Astrocyte (in vitro differentiated cells and primary cell): Measurements from ENCODE around the gene DGKI. TPM values are rescaled to one million over a fixed set of nuclear protein-coding genes. Genes with fewer than 3 reads are reported as not detected.
A peak's percentile ranks its signal among the peaks of the same experiment; 100 is the strongest.

Source experiments
- DNase-seq: peaks from one replicate; pipeline ENCODE4 v3.0.0-alpha.2; 2010; ENCODE audit warnings: low read depth
- FAIRE-seq: peaks from 2 replicates; lab custom pipeline; 2011; peaks lifted over from hg19 to GRCh38; lab: Jason Lieb, UNC
- H2AFZ ChIP-seq: 2 replicates; pipeline ENCODE4 v1.6.0; 2012; ENCODE audit warnings: low read depth, low read length, inconsistent platforms
- H3K27ac ChIP-seq: 2 replicates; pipeline ENCODE4 v1.5.1; 2011; ENCODE audit warnings: low read depth, low read length, inconsistent platforms
- H3K27me3 ChIP-seq: 2 replicates; pipeline ENCODE4 v1.6.0; 2011; ENCODE audit warnings: low read length, inconsistent platforms; ENCODE audit not compliant: insufficient read depth
- H3K36me3 ChIP-seq: 2 replicates; pipeline ENCODE4 v1.5.1; 2011; ENCODE audit warnings: low read length, inconsistent platforms; ENCODE audit not compliant: insufficient read depth
- H3K4me1 ChIP-seq: 2 replicates; pipeline ENCODE4 v1.5.1; 2011; ENCODE audit warnings: low read length, inconsistent platforms; ENCODE audit not compliant: insufficient read depth
- H3K4me2 ChIP-seq: 2 replicates; pipeline ENCODE4 v1.6.0; 2012; ENCODE audit warnings: low read length, inconsistent platforms
- H3K4me3 ChIP-seq: 2 replicates; pipeline ENCODE4 v1.5.1; 2011; ENCODE audit warnings: low read depth, mild to moderate bottlenecking, low read length, inconsistent platforms; ENCODE audit not compliant: insufficient read depth
- H3K79me2 ChIP-seq: 2 replicates; pipeline ENCODE4 v1.6.0; 2012; ENCODE audit warnings: mild to moderate bottlenecking, low read length, inconsistent platforms; ENCODE audit not compliant: insufficient read depth
- H3K9ac ChIP-seq: 2 replicates; pipeline ENCODE4 v1.6.0; 2012; ENCODE audit warnings: mild to moderate bottlenecking, low read length, inconsistent platforms
- H3K9me3 ChIP-seq: 2 replicates; pipeline ENCODE4 v1.5.1; 2012; ENCODE audit warnings: low read depth, mild to moderate bottlenecking, low read length, inconsistent platforms; ENCODE audit not compliant: insufficient read depth
- H4K20me1 ChIP-seq: 2 replicates; pipeline ENCODE4 v1.6.0; 2012; ENCODE audit warnings: low read length, inconsistent platforms; ENCODE audit not compliant: insufficient read depth
- H3K27ac Mint-ChIP-seq: one replicate; pipeline ENCODE4 v1.8.0; 2021; ENCODE audit warnings: mild to moderate bottlenecking, mixed read lengths; ENCODE audit not compliant: unreplicated experiment
- H3K27me3 Mint-ChIP-seq: one replicate; pipeline ENCODE4 v1.8.0; 2021; ENCODE audit warnings: low read depth, mixed read lengths; ENCODE audit not compliant: unreplicated experiment
- H3K36me3 Mint-ChIP-seq: one replicate; pipeline ENCODE4 v1.8.0; 2021; ENCODE audit warnings: low read depth, mixed read lengths; ENCODE audit not compliant: unreplicated experiment
- H3K4me1 Mint-ChIP-seq: one replicate; pipeline ENCODE4 v1.8.0; 2021; ENCODE audit warnings: low read depth, mixed read lengths; ENCODE audit not compliant: unreplicated experiment
- H3K4me3 Mint-ChIP-seq: one replicate; pipeline ENCODE4 v1.8.0; 2021; ENCODE audit warnings: mild to moderate bottlenecking, moderate library complexity, mixed read lengths; ENCODE audit not compliant: unreplicated experiment
- H3K9me3 Mint-ChIP-seq: one replicate; pipeline ENCODE4 v1.8.0; 2021; ENCODE audit warnings: mild to moderate bottlenecking, mixed read lengths; ENCODE audit not compliant: unreplicated experiment
- CTCF ChIP-seq: IDR thresholded peaks from 2 replicates; pipeline ENCODE4 v1.5.1; 2011; ENCODE audit warnings: low read depth, mild to moderate bottlenecking, inconsistent platforms, low read length, moderate library complexity; ENCODE audit not compliant: insufficient read depth
- EZH2 ChIP-seq: IDR thresholded peaks from 2 replicates; pipeline ENCODE4 v1.6.1; 2012; ENCODE audit warnings: mild to moderate bottlenecking, low read length, inconsistent platforms; ENCODE audit not compliant: insufficient read depth
- total RNA-seq: library from RNA; stranded (reverse); gene quantifications from 2 replicates; pipeline ENCODE4 v1.2.1, GENCODE V29; 2021

DGKI gene
- total RNA-seq, 1 donor from 2014 or later, result 6.3 TPM

DNA sequence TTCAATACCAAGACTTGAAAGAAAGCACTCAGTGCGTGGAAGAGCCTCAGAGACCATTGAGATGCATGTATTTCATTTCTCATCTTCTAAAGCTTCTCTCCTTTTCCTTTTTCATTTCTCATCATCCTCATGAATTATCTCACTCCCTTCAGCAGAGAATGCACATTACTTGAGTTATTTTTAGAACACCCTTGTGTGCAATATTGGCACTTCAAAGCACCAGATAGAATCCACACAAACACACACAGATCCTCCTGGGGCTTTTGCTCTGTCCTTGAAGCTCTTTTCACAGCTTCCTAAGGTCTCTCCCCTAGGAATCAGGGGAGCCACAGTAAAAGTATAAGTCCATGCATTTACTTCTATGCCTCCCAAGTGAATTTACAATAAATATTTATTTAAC, 18.3 kb downstream of the DGKI start:
- H2AFZ ChIP-seq, result no peak overlapping the region
- no peak overlapping the region for H3K27ac ChIP-seq
- H3K27me3 ChIP-seq, result no peaks in the 10 kb centered on the region
- H3K9me3 ChIP-seq, result peaks cover 2% of the 10 kb centered on the region
- H3K79me2 ChIP-seq, result no peaks in the 10 kb centered on the region
- TF ChIP-seq EZH2 (no peak), CTCF (no peak)
- no peak for DNase-seq
- Mint-ChIP-seq H3K9me3 (peaks cover 22% of the 10 kb centered on the region), H3K27me3 (no peaks in the 10 kb centered on the region), H3K36me3 (peaks cover 25% of the 10 kb centered on the region), H3K4me1 (peaks cover 3% of the 10 kb centered on the region), H3K4me3 (no peak overlapping the region), H3K27ac (no peak overlapping the region)
- no peaks in the 10 kb centered on the region for H3K4me1 ChIP-seq
- H3K9ac ChIP-seq, result no peak overlapping the region
- H3K36me3 ChIP-seq, result peaks cover under 1% of the 10 kb centered on the region
- no peak overlapping the region for H3K4me3 ChIP-seq
- H4K20me1 ChIP-seq, result no peaks in the 10 kb centered on the region
- H3K4me2 ChIP-seq, result no peak overlapping the region
- no peak for FAIRE-seq

GRCh38 chr7:137825489-137825888, 21.3 kb downstream of the DGKI start:
- Histone ChIP-seq H3K27me3 (no peaks in the 10 kb centered on the region), H3K4me2 (no peak overlapping the region), H3K4me3 (no peak overlapping the region), H2AFZ (no peak overlapping the region), H3K9ac (no peak overlapping the region), H3K79me2 (no peaks in the 10 kb centered on the region), H4K20me1 (no peaks in the 10 kb centered on the region), H3K9me3 (no peaks in the 10 kb centered on the region), H3K36me3 (no peaks in the 10 kb centered on the region), H3K27ac (no peak overlapping the region), H3K4me1 (peaks cover 7% of the 10 kb centered on the region)
- Mint-ChIP-seq H3K9me3 (peaks cover 2% of the 10 kb centered on the region), H3K4me3 (no peak overlapping the region), H3K36me3 (peaks cover 3% of the 10 kb centered on the region), H3K27ac (no peak overlapping the region), H3K27me3 (no peaks in the 10 kb centered on the region), H3K4me1 (peaks cover 15% of the 10 kb centered on the region)
- no peak for DNase-seq
- peak; percentile 60 for FAIRE-seq
- TF ChIP-seq CTCF, result no peak
- no peak for TF ChIP-seq EZH2

DNA sequence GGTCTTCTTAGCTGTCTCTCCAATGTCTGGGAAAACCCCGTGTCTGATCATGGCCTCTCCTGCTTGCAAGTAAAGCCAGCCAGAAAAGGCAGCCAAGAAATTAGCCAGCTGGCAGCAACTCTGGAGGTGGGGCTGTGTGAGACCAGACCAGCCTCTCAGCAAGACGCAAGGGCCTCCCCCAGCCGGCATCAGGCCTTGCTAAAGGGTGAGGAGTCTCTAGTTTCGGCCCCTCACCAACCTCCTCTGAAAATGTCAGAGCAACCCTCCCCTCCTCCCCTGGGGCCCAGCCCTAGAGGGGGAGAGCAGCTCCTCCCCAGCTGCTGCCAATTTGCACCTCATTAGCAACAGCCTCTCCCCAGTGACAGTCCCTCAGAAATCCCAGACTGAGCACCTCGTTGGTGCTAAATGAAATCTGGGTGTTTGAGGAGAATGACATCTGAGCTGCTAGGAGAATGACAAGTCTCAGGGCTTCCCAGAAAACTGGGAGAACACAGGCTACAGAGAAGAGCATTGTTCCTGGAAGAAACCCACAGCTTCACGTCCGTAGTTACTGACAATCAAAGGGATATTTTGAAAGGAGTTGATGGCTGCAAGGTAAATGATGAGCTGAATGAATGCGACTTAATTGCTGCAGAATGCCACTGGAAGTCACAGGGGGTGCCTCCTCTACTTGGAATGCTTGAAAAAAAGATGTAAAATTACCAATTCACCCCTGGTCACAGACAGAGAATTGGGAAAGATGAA, 25.9 kb downstream of the DGKI start:
- H3K9me3 ChIP-seq, result no peaks in the 10 kb centered on the region
- peak overlapping the region; percentile 51 for H3K9ac ChIP-seq
- H3K36me3 ChIP-seq, result no peaks in the 10 kb centered on the region
- H2AFZ ChIP-seq, result peak overlapping the region; percentile 53
- H3K4me2 ChIP-seq, result peak overlapping the region; percentile 48
- H4K20me1 ChIP-seq, result no peaks in the 10 kb centered on the region
- no peaks in the 10 kb centered on the region for H3K79me2 ChIP-seq
- H3K4me3 Mint-ChIP-seq, result no peak overlapping the region
- no peaks in the 10 kb centered on the region for H3K27me3 Mint-ChIP-seq
- DNase-seq (peak; percentile 85), FAIRE-seq (no peak)
- H3K9me3 Mint-ChIP-seq, result peaks cover 4% of the 10 kb centered on the region
- peaks cover 6% of the 10 kb centered on the region for H3K36me3 Mint-ChIP-seq
- no peak overlapping the region for H3K4me3 ChIP-seq
- no peak for TF ChIP-seq EZH2
- no peak for TF ChIP-seq CTCF
- no peaks in the 10 kb centered on the region for H3K27me3 ChIP-seq
- H3K4me1 Mint-ChIP-seq, result peaks cover 29% of the 10 kb centered on the region
- peaks cover 10% of the 10 kb centered on the region for H3K4me1 ChIP-seq
- H3K27ac ChIP-seq, result no peak overlapping the region
- peak overlapping the region; percentile 82 for H3K27ac Mint-ChIP-seq
